ENCODE data around the gene HLTF.

DNA sequence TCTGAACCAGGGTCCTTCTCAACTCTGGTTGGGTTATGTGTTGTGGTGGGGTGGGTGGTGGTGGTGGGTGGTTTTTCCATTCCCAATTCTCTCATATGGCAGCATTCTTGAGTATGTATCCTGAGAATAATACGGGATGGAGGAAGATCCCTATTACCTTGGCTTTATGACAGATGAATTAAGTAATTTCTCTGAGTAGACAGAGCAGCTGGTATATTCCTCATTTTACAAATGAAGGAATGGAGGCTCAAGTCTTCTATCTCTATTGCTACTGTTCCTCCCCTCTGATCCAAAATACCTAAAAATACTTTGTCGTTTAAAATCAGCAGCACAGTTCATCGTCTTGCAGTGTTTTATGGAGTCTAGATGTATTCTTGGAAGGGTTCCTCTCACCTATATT lies 84.6 kb downstream of the HLTF start:
- TF ChIP-seq POLR2A (IDR thresholded peaks at IDR 0.05; ENCODE audit: low read length) (no peak), GATA1 (IDR thresholded peaks at IDR 0.05; ENCODE audit: low read depth, low read length) (no peak)

Data from erythroblast (primary cell).